IMR-90 (cell line): ENCODE data around the gene KCNT1. TPM values are rescaled to one million over a fixed set of nuclear protein-coding genes. Genes with fewer than 3 reads are reported as not detected.

Experiments used
- ATAC-seq: fragments of 200-7000 bp; cut with Tn5 transposase; 2 replicates; pipeline ENCODE4 v1.9.1; 2020; ENCODE audit warnings: low read depth, mild to moderate bottlenecking, moderate library complexity
- BruUV-seq: library from RNA; stranded (reverse); fragments of 400-500 nt; replicated peaks from 2 replicates; lab custom pipeline; 2021; lab: Mats Ljungman, UMichigan
- CTCF ChIA-PET: fragments of 300-600 bp; formaldehyde crosslinking; extraction: SDS; loops from one replicate; lab custom pipeline; 2021; ENCODE audit warnings: antibody characterized with exemption; lab: Yijun Ruan, JAX
- POLR2A ChIA-PET: fragments of 300-600 bp; sonication (Branson Sonifier 250); formaldehyde crosslinking; loops from one replicate; lab custom pipeline; 2022; ENCODE audit warnings: antibody characterized with exemption; ENCODE audit not compliant: unreplicated experiment; lab: Charles Lee
- DNase-seq: peaks from one replicate; pipeline ENCODE4 v3.0.0; 2013
- H2AFZ ChIP-seq: replicated peaks from 2 replicates; pipeline ENCODE3; 2013; ENCODE audit warnings: low read length, mild to moderate bottlenecking; ENCODE audit not compliant: poor library complexity
- H2AK5ac ChIP-seq: 2 replicates; pipeline ENCODE4 v1.6.1; 2013; ENCODE audit warnings: low read depth, low read length, inconsistent platforms
- H2AK9ac ChIP-seq: replicated peaks from 2 replicates; pipeline ENCODE3; 2013; ENCODE audit warnings: mild to moderate bottlenecking, low read depth, low read length, moderate library complexity; ENCODE audit not compliant: poor library complexity
- H2BK120ac ChIP-seq: 2 replicates; pipeline ENCODE4 v1.6.1; 2013; ENCODE audit warnings: low read depth, low read length, inconsistent platforms
- H2BK15ac ChIP-seq: 3 replicates; pipeline ENCODE4 v1.6.1; 2013; ENCODE audit warnings: low read depth, low read length, inconsistent platforms
- H2BK20ac ChIP-seq: 2 replicates; pipeline ENCODE4 v1.6.1; 2013; ENCODE audit warnings: low read depth, mild to moderate bottlenecking, inconsistent platforms, low read length, moderate library complexity
- H2BK5ac ChIP-seq: 2 replicates; pipeline ENCODE4 v1.6.1; 2013; ENCODE audit warnings: mild to moderate bottlenecking, low read depth, low read length, inconsistent platforms; ENCODE audit not compliant: poor library complexity, severe bottlenecking
- H3K14ac ChIP-seq: replicated peaks from 2 replicates; pipeline ENCODE4 v1.6.1; 2013; ENCODE audit warnings: low read depth, low read length, inconsistent platforms
- H3K18ac ChIP-seq: 2 replicates; pipeline ENCODE4 v1.6.1; 2013; ENCODE audit warnings: low read depth, low read length, control low read depth
- H3K23ac ChIP-seq: 2 replicates; pipeline ENCODE4 v1.6.1; 2013; ENCODE audit warnings: low read depth, low read length, inconsistent platforms
- H3K27ac ChIP-seq: 2 replicates; pipeline ENCODE4 v1.5.1; 2013; ENCODE audit warnings: mild to moderate bottlenecking, control low read depth, low read length; ENCODE audit not compliant: insufficient read depth
- H3K27me3 ChIP-seq: 2 replicates; pipeline ENCODE4 v1.6.1; 2013; ENCODE audit warnings: low read length; ENCODE audit not compliant: control insufficient read depth, insufficient read depth
- H3K36me3 ChIP-seq: 2 replicates; pipeline ENCODE4 v1.6.1; 2013; ENCODE audit warnings: low read length, mixed read lengths; ENCODE audit not compliant: control insufficient read depth, insufficient read depth
- H3K4ac ChIP-seq: 2 replicates; pipeline ENCODE4 v1.6.1; 2013; ENCODE audit warnings: low read depth, low read length, inconsistent platforms
- H3K4me1 ChIP-seq: 2 replicates; pipeline ENCODE4 v1.6.1; 2013; ENCODE audit warnings: low read length, mixed read lengths; ENCODE audit not compliant: control insufficient read depth, insufficient read depth
- H3K4me2 ChIP-seq: 2 replicates; pipeline ENCODE4 v1.6.1; 2013; ENCODE audit warnings: low read depth, mild to moderate bottlenecking, control low read depth, low read length, moderate library complexity
- H3K4me3 ChIP-seq: 2 replicates; pipeline ENCODE4 v1.5.1; 2013; ENCODE audit warnings: low read depth, mild to moderate bottlenecking, control low read depth, low read length, moderate library complexity; ENCODE audit not compliant: insufficient read depth
- H3K56ac ChIP-seq: 2 replicates; pipeline ENCODE4 v1.6.1; 2013; ENCODE audit warnings: low read length, inconsistent platforms; ENCODE audit not compliant: insufficient read depth; ENCODE audit errors: extremely low read depth
- H3K79me1 ChIP-seq, 2 experiments: 2 replicates each; pipeline ENCODE4 v1.6.1; 2013; ENCODE audit warnings: low read length in 2 of 2, inconsistent platforms in 1 of 2, low read depth in 1 of 2
- H3K9ac ChIP-seq: 2 replicates; pipeline ENCODE4 v1.6.1; 2013; ENCODE audit warnings: low read depth, low read length, control low read depth
- H3K9me1 ChIP-seq: 2 replicates; pipeline ENCODE4 v1.6.1; 2013; ENCODE audit warnings: low read length, inconsistent platforms; ENCODE audit not compliant: insufficient read depth
- H3K9me3 ChIP-seq: 2 replicates; pipeline ENCODE4 v1.6.1; 2013; ENCODE audit warnings: low read length; ENCODE audit not compliant: control insufficient read depth, insufficient read depth
- H4K20me1 ChIP-seq: 2 replicates; pipeline ENCODE4 v1.6.1; 2013; ENCODE audit warnings: low read length, inconsistent platforms; ENCODE audit not compliant: insufficient read depth
- H4K5ac ChIP-seq: 2 replicates; pipeline ENCODE4 v1.6.1; 2013; ENCODE audit warnings: mild to moderate bottlenecking, low read depth, low read length, control low read depth
- H4K8ac ChIP-seq, 2 experiments: 2 replicates each; pipeline ENCODE4 v1.6.1; 2013; ENCODE audit warnings: low read depth in 2 of 2, low read length in 2 of 2, control low read depth in 1 of 2, inconsistent platforms in 1 of 2
- H4K91ac ChIP-seq: 2 replicates; pipeline ENCODE4 v1.6.1; 2013; ENCODE audit warnings: low read depth, low read length, inconsistent platforms; ENCODE audit not compliant: insufficient read depth
- BHLHE40 ChIP-seq: fragments of 150-350 bp; IDR thresholded peaks from 2 replicates; pipeline ENCODE4 v1.6.1; 2016; ENCODE audit warnings: mild to moderate bottlenecking, low read depth, low read length
- CEBPB ChIP-seq: IDR thresholded peaks from 2 replicates; pipeline ENCODE4 v1.6.1; 2012; ENCODE audit warnings: low read depth, low read length, improper control_type of control experiment
- CHD1 ChIP-seq: IDR thresholded peaks from 2 replicates; pipeline ENCODE4 v1.6.1; 2012; ENCODE audit warnings: low read depth, low read length, improper control_type of control experiment
- FOS ChIP-seq: fragments of 150-350 bp; IDR thresholded peaks from 2 replicates; pipeline ENCODE4 v1.6.1; 2016; ENCODE audit warnings: low read depth, low read length
- MAZ ChIP-seq: IDR thresholded peaks from 2 replicates; pipeline ENCODE4 v1.6.1; 2012; ENCODE audit warnings: low read depth, mild to moderate bottlenecking, low read length, improper control_type of control experiment, moderate library complexity, borderline replicate concordance
- MXI1 ChIP-seq: IDR thresholded peaks from 2 replicates; pipeline ENCODE4 v1.6.1; 2012; ENCODE audit warnings: low read depth, mild to moderate bottlenecking, low read length, moderate library complexity, borderline replicate concordance
- NFE2L2 ChIP-seq: fragments of 150-350 bp; IDR thresholded peaks from 2 replicates; pipeline ENCODE4 v1.6.1; 2016; ENCODE audit warnings: low read depth, mild to moderate bottlenecking, low read length
- POLR2A ChIP-seq: IDR thresholded peaks from 2 replicates; pipeline ENCODE4 v1.6.1; 2012; ENCODE audit warnings: mild to moderate bottlenecking, low read depth, low read length
- RAD21 ChIP-seq: IDR thresholded peaks from 2 replicates; pipeline ENCODE4 v1.6.1; 2012; ENCODE audit warnings: low read length, improper control_type of control experiment
- RCOR1 ChIP-seq: IDR thresholded peaks from 2 replicates; pipeline ENCODE4 v1.6.1; 2012; ENCODE audit warnings: mild to moderate bottlenecking, low read length, improper control_type of control experiment; ENCODE audit not compliant: insufficient replicate concordance
- RFX5 ChIP-seq: IDR thresholded peaks from 2 replicates; pipeline ENCODE4 v1.8.0; 2012; ENCODE audit warnings: low read depth, mild to moderate bottlenecking, low read length, moderate library complexity
- SMC3 ChIP-seq: fragments of 150-350 bp; IDR thresholded peaks from 2 replicates; pipeline ENCODE4 v1.6.1; 2016; ENCODE audit warnings: low read depth, mild to moderate bottlenecking, antibody characterized with exemption, low read length, moderate library complexity
- WGBS, 2 experiments: methylation state at CpG; one replicate each; pipeline versions ENCODE4 v1.1.5 to v1.1.7; 2013; ENCODE audit warnings: missing lambda C conversion rate in 2 of 2; ENCODE audit not compliant: insufficient read length in 1 of 2; ENCODE audit errors: extremely low coverage in 2 of 2; 5-methylcytosine and 5-hydroxymethylcytosine counted together
- dilution Hi-C: fragments of 300-500 bp; cut with HindIII; formaldehyde crosslinking; loops from one replicate; pipeline ENCODE4 v1.14.3; 2018; ENCODE audit warnings: low sequenced_read_pairs; ENCODE audit not compliant: unreplicated experiment
- in situ Hi-C: fragments of 300-500 bp; cut with MboI; formaldehyde crosslinking; loops from 3 replicates; pipeline ENCODE4 v1.14.3; 2019; ENCODE audit warnings: low sequenced_read_pairs, inconsistent platforms, mixed read lengths
- intact Hi-C: fragments of 100-400 bp; cut with micrococcal nuclease; formaldehyde crosslinking; loops from 2 replicates; pipeline ENCODE4 v1.10.0; 2022
- polyA plus RNA-seq, 3 experiments: library from polyadenylated mRNA; depleted of rRNA; stranded (reverse); fragments of >200 nt; gene quantifications; 2 replicates each; pipeline ENCODE4 v1.2.3, GENCODE V29; 2012; ENCODE audit warnings: low replicate concordance in 1 of 3
- total RNA-seq: library from RNA; depleted of rRNA; stranded (reverse); fragments of >200 nt; gene quantifications from 2 replicates; pipeline ENCODE4 v1.2.3, GENCODE V29; 2012
- TF ChIP-seq, protein P1 (sequence below): fragments of 150-350 bp; IDR thresholded peaks from 2 replicates; pipeline ENCODE4 v1.6.1; 2016; ENCODE audit warnings: low read depth, mild to moderate bottlenecking, low read length, moderate library complexity, borderline replicate concordance
- TF ChIP-seq, protein P2 (sequence below): fragments of 150-350 bp; IDR thresholded peaks from 2 replicates; pipeline ENCODE4 v1.6.1; 2017; ENCODE audit warnings: mild to moderate bottlenecking, antibody characterized with exemption, low read length, low read depth

The KCNT1 gene
- total and polyA plus RNA-seq, 2 of the 4 experiments (the other 2 are of a cell fraction), result not detected

DNA sequence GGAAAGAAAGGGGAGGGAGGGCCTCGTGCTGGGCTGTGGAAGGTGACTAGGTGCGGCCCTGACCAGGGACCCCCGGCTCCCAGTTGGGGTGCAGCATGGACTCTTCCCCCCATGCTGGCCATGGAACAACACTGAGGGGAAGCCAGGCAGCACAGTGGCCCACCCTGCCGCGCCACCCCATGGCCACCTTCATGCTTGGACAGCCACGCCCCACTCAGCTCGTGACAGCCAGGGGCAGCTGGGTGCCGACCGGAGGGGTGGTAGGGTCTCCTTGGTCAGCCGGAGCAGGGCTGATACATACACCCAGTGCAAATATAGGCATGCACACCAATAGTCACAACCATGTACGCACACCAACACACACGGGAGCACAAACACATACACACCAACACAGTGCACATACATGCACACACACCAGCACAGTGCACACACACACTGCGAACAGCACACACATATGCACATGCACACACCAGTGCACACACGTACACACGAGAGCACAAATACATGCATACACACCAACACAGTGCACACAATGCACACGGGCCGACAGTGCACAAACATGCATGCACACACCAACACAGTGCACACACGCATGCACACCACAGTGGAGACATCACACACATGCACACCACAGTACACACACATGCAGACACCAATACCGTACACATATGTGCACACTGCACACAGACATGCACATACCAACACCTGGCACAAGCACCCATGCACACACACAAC, 11.0 kb upstream of the KCNT1 start:
- no peak overlapping the region for H3K9ac ChIP-seq
- no TSS peak for BruUV-seq
- intact Hi-C loops (no loop called here), dilution Hi-C loops (no loop called here), in situ Hi-C loops (no loop called here)
- H3K14ac ChIP-seq, result no peak overlapping the region
- no peak for TF ChIP-seq RCOR1
- no peak for TF ChIP-seq RFX5
- TF ChIP-seq MXI1, result no peak
- TF ChIP-seq NFE2L2, result no peak
- TF ChIP-seq BHLHE40, result no peak
- TF ChIP-seq, protein P1, sequence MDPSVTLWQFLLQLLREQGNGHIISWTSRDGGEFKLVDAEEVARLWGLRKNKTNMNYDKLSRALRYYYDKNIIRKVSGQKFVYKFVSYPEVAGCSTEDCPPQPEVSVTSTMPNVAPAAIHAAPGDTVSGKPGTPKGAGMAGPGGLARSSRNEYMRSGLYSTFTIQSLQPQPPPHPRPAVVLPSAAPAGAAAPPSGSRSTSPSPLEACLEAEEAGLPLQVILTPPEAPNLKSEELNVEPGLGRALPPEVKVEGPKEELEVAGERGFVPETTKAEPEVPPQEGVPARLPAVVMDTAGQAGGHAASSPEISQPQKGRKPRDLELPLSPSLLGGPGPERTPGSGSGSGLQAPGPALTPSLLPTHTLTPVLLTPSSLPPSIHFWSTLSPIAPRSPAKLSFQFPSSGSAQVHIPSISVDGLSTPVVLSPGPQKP, result no peak
- TF ChIP-seq RAD21, result no peak
- TF ChIP-seq FOS, result no peak
- no peak for TF ChIP-seq CEBPB
- TF ChIP-seq SMC3, result no peak
- no peak for TF ChIP-seq CHD1
- TF ChIP-seq POLR2A, result no peak
- TF ChIP-seq, protein P2, sequence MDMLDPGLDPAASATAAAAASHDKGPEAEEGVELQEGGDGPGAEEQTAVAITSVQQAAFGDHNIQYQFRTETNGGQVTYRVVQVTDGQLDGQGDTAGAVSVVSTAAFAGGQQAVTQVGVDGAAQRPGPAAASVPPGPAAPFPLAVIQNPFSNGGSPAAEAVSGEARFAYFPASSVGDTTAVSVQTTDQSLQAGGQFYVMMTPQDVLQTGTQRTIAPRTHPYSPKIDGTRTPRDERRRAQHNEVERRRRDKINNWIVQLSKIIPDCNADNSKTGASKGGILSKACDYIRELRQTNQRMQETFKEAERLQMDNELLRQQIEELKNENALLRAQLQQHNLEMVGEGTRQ, result no peak
- no peak for TF ChIP-seq MAZ
- no peaks in the 10 kb centered on the region for H4K20me1 ChIP-seq
- H3K4ac ChIP-seq, result no peak overlapping the region
- no peak overlapping the region for H2AK5ac ChIP-seq
- H2BK120ac ChIP-seq, result no peak overlapping the region
- POLR2A ChIA-PET, result no interaction called here
- no peaks in the 10 kb centered on the region for H3K9me3 ChIP-seq
- H3K27me3 ChIP-seq, result peaks cover 2% of the 10 kb centered on the region; the same call in 1 of the 2 replicates
- no peaks in the 10 kb centered on the region for H3K36me3 ChIP-seq
- H3K4me1 ChIP-seq, result no peaks in the 10 kb centered on the region
- H3K27ac ChIP-seq, result no peak overlapping the region
- no peak overlapping the region for H2BK5ac ChIP-seq
- 75% methylated on average over 13 of the region's 19 CpGs; no CpG with 5 or more reads in 1 of the 2 experiments for WGBS, 2 experiments
- no peak overlapping the region for H4K8ac ChIP-seq
- H3K9me1 ChIP-seq, result peaks cover 4% of the 10 kb centered on the region; the same call in 1 of the 2 replicates
- H3K18ac ChIP-seq, result no peak overlapping the region
- peak overlapping the region; percentile 5 for H2AFZ ChIP-seq
- ATAC-seq (no peak), DNase-seq (no peak)
- H4K5ac ChIP-seq, result no peak overlapping the region
- no peak overlapping the region for H3K56ac ChIP-seq
- H2AK9ac ChIP-seq, result no peak overlapping the region
- no peak overlapping the region for H3K23ac ChIP-seq
- CTCF ChIA-PET, result no interaction called here
- H3K4me2 ChIP-seq, result no peak overlapping the region
- no peak overlapping the region for H3K4me3 ChIP-seq
- no peak overlapping the region for H2BK15ac ChIP-seq
- no peak overlapping the region for H2BK20ac ChIP-seq
- H4K91ac ChIP-seq, result no peak overlapping the region
- no peaks in the 10 kb centered on the region for H3K79me1 ChIP-seq
